HTR-8/SVneo (cell line): Measurements from ENCODE around the gene LYSET.
"Not testable (repeated sequence)": the region's sequence is repeated elsewhere in the genome, so short reads cannot be mapped to it uniquely, and the experiment has no call there.

Experiments
- DNase-seq: peaks from one replicate; pipeline ENCODE4 v3.0.0; 2011; ENCODE audit warnings: low spot score, mixed read lengths; ENCODE audit not compliant: insufficient read length
- FAIRE-seq: peaks from 2 replicates; lab custom pipeline; 2011; peaks lifted over from hg19 to GRCh38; lab: Jason Lieb, UNC

The LYSET gene

GRCh38 chr14:93165271-93166265 lies 19.5 kb upstream of the LYSET start:
- FAIRE-seq, DNase-seq: not testable (repeated sequence)

GRCh38 chr14:93168610-93169009 lies 16.5 kb upstream of the LYSET start:
- not testable (repeated sequence) for FAIRE-seq

DNA sequence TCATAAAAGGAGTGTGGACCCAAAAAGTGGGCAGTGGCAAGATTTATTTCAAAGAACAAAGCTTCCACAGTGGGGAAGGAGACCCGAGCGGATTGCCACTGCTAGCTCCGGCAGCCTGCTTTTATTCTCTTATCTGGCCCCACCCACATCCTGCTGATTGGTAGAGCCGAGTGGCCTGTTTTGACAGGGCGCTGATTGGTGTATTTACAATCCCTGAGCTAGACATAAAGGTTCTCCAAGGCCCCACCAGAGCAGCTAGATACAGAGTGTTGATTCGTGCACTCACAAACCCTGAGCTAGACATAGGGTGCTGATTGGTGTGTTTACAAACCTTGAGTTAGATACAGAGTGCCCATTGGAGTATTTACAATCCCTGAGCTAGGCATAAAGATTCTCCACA lies 15.5 kb upstream of the LYSET start:
- not testable (repeated sequence) for DNase-seq, FAIRE-seq

More at GRCh38 chr14:93168610-93169009, 16.5 kb upstream of the LYSET start:
- DNase-seq, result not testable (repeated sequence)

DNA sequence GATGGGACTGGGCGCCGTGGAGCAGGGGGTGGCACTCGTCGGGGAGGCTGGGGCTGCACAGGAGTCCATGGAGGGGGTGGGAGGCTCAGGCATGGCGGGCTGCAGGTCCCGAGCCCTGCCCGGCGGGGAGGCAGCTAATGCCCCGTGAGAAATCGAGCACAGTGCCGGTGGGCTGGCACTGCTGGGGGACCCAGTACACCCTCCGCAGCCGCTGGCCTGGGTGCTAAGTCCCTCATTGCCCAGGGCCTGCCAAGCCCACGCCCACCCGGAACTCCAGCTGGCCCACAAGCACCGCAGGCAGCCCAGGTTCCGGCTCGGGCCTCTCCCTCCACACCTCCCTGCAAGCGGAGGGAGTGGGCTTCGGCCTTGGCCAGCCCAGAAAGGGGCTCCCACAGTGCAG lies 15.0 kb upstream of the LYSET start:
- not testable (repeated sequence) for FAIRE-seq

GRCh38 chr14:93171376-93171775 lies 13.7 kb upstream of the LYSET start:
- no peak for FAIRE-seq

More for the DNA sequence above, 15.0 kb upstream of the LYSET start:
- DNase-seq, result not testable (repeated sequence)

DNA sequence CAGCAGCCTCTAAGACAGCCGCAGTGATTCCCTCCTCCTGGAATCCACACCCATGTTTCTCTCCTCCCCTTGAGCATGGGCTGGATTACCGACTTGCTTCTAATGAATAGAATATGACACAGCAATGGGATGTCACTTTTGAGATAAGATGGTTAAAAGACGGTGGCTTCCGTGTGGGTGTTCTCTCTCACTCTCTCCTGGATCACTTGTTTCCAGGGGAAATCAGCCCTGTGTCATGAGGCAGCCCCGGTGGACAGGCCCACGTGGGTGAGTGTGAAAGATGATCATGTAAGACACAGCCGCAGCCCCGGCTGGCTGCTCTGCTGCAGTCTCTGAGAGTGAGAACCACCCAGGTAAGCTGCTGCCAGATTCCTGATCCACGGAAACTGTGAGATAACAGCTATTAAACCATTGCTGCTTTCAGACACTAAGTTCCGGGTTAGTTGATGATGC lies 11.1 kb upstream of the LYSET start:
- no peak for FAIRE-seq
- DNase-seq, result no peak

More at GRCh38 chr14:93171376-93171775, 13.7 kb upstream of the LYSET start:
- no peak for DNase-seq

- DNase-seq, FAIRE-seq: not testable (repeated sequence)
Measured at GRCh38 chr14:93174731-93175130, 10.4 kb upstream of the LYSET start.

DNA sequence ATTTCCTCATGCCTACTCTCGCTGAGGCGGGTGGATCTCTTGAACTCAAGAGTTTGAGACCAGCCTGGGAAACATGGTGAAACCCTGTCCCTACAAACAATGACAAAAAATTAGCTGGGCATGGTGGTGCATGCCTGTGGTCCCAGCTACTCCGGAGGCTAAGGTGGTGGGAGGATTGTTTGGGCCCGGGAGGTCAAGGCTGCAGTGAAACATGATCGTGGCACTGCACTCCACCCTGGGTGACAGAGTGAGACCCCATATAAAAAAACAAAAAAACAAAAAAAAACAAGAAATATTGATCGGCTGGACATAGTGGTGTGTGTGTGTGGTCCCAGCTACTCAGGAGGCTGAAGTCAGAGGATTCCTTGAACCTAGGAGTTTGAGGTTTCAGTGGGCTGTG lies 9.6 kb upstream of the LYSET start:
- DNase-seq (no peak), FAIRE-seq (no peak)

DNA sequence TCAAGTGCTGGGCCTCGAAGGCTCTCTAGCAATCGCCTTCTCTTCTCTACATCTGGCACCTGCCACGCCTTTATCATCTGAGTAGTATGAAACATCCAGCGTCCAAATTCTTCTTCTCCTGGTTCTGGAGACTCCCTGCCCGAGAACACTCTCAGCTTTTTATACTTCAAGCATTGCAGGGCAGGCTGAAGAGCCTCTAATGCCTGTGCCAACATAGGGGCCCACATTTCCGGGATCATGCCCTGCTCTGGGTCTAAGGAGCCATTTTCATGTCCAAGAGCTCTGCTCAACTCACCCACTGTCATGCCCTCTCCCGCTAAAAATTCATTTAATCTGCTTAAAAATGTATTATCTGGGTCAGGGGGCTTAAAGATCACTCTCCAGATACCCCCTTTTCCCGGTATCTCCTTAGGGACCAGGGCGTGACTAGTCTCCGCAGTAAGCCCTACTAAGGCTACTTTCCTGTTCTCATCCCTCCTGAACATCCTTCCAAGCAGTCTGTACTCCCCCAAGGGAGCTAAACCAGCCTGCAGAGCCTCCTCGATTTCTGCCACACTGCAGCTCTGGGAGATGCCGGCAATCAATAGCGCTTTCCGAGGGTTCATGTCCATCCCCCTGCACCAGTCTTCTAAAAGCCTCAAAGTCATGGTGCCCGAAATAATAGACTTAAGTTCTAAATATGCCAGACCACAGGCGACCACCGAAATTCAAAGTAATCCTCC lies 1.4 kb upstream of the LYSET start:
- DNase-seq (no peak), FAIRE-seq (no peak)

GRCh38 chr14:93185349-93185720 lies 218 bp downstream of the LYSET start:
- no peak for DNase-seq
- FAIRE-seq, result no peak

- no peak for DNase-seq
- no peak for FAIRE-seq
Measured at GRCh38 chr14:93186466-93186865, 1.3 kb downstream of the LYSET start.

- DNase-seq, result no peak
- no peak for FAIRE-seq
Measured at GRCh38 chr14:93186956-93187355, 1.8 kb downstream of the LYSET start.

DNA sequence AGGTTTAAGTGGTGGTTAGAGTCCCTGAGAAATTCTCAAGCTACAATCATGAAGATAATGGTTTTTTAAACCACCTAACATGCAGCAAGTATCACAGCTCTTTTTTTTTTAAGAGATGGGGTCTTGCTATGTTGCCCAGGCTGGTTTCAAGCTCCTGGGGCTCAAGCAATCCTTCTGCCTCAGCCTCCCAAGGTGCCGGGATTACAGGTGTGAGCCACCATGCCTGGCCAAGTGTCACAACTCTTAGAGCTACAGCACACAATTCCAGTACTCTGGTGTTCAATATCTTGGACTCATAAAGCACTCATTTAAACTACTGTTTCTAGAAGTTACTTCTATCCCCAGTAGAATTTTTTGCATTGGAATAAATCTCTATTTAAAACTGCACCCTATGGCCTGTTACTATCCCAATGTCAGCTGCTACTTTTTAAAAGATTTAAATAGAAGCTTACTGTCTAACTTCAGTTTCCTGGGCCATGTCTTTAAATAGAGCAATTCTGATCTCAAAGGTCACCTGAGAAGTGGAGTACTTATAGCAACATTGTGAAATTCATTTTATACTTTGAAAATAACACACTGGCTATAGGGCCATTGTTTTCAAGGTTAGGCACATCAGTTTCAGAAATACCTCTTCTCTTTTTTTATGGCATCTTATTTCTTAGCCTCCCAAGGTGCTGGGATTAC lies 10.3 kb downstream of the LYSET start:
- no peak for FAIRE-seq
- no peak for DNase-seq

GRCh38 chr14:93199031-93199430 lies 13.9 kb downstream of the LYSET start:
- FAIRE-seq (no peak), DNase-seq (no peak)

DNA sequence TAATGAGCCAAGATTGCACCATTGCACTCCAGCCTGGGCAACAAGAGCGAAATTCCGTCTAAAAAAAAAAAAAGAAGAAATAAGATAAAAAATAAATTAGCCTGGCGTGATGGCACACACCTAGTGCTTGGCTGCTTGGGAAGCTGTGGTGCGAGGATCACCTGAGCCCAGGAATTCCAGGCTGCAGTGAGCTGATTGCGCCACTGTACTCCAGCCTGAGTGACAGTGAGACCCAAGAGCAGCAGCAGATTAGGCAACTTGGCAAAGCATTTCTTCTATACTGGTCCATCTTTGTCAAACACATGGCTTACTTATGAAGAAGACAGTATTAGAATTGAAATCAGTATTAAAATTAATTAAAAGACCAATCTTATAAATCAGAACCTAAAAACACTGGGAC lies 15.4 kb downstream of the LYSET start:
- DNase-seq (no peak), FAIRE-seq (no peak)

GRCh38 chr14:93201155-93201704 lies 16.1 kb downstream of the LYSET start:
- FAIRE-seq, result no peak

DNA sequence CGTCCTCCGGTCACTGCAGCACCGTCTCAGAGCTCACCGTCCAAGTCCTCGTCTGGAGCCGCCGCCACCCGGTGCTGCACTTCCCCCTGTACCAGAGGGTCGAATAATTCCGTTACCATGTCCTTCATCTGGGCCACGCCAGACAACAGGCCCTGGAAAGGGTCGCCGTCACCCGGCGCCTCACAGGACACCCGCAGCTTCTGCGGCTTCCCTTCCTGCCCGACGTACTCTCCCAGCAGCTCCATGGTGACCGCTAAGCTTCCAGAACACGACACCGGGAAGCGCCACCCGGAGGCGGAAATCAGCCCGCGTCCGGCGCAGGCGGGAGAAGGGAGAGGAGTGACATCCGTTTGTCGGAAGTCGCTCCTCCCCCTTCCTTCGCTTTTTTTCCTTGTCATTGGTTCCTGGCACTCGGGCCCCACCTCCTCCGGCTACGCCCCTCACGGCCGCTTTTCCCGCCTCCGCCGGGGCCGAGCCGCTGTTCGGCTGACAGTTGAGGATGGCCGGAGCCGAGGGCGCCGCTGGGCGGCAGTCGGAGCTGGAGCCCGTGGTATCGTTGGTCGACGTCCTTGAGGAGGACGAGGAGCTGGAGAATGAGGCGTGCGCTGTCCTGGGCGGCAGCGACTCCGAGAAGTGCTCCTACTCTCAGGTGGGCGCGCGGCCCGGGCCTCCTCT lies 21.8 kb downstream of the LYSET start, which contains the start of the genes GON7 and UBR7:
Gene GON7, minus strand, starts transcription at position 273 of the 675 bp plus-strand sequence. Its CDS starts 28 bp downstream, at position 245.
Gene UBR7, plus strand, starts transcription at position 464 of the 675 bp plus-strand sequence. Its CDS starts 36 bp downstream, at position 500.
- DNase-seq, result peak; percentile 91
- peak; percentile 88 for FAIRE-seq

More at GRCh38 chr14:93201155-93201704, 16.1 kb downstream of the LYSET start:
- DNase-seq, result no peak

DNA sequence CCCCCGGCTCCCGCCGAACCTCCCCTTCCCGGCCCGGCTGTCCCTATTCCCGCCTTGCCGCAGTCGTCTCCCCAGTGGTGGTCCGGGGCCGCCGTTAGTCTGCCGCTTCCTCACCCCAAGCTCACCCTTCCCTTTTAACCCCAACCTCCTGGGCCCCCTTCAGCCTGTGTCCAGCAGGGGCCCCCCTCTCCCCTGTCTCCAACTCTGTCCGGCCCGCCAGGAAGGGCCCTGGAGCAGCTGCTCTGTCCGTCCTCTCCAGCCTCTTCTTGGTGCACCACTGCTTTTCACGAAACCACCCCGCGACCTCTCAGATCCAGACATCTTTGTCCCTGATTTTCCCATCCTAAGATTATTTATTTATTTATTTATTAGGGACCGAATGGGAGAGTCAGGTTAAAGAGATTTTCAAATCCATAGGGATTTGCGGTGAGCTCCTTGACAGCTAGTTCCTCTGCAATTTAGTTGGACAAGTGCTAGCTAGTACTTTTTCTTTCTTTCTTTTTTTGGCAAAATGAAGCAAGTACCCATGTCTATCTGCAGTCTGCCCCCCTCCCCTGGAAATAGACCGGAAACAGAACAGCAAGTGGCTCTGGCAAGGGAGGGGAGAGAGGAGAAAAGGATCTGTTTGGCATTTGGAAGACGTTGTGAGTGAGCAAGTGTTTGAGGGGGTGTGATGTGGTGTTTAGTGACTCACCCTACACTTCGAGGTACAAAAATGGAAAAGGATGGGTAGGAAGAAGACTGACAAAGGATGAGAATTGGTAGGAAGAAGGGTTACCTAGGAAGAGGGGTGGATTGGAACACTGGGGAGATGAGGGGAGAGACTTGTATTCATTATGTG lies 22.6 kb downstream of the LYSET start:
- FAIRE-seq (no peak), DNase-seq (peak; percentile 63)
